ENCODE measurements around the gene MCF2L2. TPM values are rescaled to one million over a fixed set of nuclear protein-coding genes. Genes with fewer than 3 reads are reported as not detected.
"Not testable (repeated sequence)": the region's sequence is repeated elsewhere in the genome, so short reads cannot be mapped to it uniquely, and the experiment has no call there.

The MCF2L2 gene
- polyA plus RNA-seq, 1 donor = 2.4 TPM

GRCh38 chr3:183249006-183249718, 179.3 kb downstream of the MCF2L2 start:
- Histone ChIP-seq H3K27me3 (ENCODE audit: control insufficient read depth, insufficient read depth, low read length) (no peaks in the 10 kb centered on the region), H3K4me1 (ENCODE audit: control insufficient read depth, insufficient read depth, low read length) (peaks cover 30% of the 10 kb centered on the region), H3K4me3 (ENCODE audit: low read length) (no peak overlapping the region), H3K36me3 (ENCODE audit: control insufficient read depth, insufficient read depth, low read length) (no peaks in the 10 kb centered on the region), H3K27ac (ENCODE audit: low read length) (no peak overlapping the region), H3K9me3 (ENCODE audit: control insufficient read depth, low read depth, low read length) (no peaks in the 10 kb centered on the region)
- no CpG with 5 or more reads among the region's 6 CpGs for WGBS (ENCODE audit: insufficient coverage, low lambda C conversion rate)
- peak in 1 of 2 donors; percentile 10 for DNase-seq

- Histone ChIP-seq H3K9me3 (ENCODE audit: control insufficient read depth, low read depth, low read length) (peaks cover 12% of the 10 kb centered on the region), H3K4me1 (ENCODE audit: control insufficient read depth, insufficient read depth, low read length) (peaks cover 35% of the 10 kb centered on the region), H3K4me3 (ENCODE audit: low read length) (no peak overlapping the region), H3K27ac (ENCODE audit: low read length) (no peak overlapping the region), H3K27me3 (ENCODE audit: control insufficient read depth, insufficient read depth, low read length) (no peaks in the 10 kb centered on the region), H3K36me3 (ENCODE audit: control insufficient read depth, insufficient read depth, low read length) (no peaks in the 10 kb centered on the region)
- no CpG with 5 or more reads among the region's 6 CpGs for WGBS (ENCODE audit: insufficient coverage, low lambda C conversion rate)
- DNase-seq = no peak
Measured at GRCh38 chr3:183247011-183247589, 181.3 kb downstream of the MCF2L2 start.

- peak; percentile 85 to 96 for DNase-seq
- Histone ChIP-seq H3K36me3 (ENCODE audit: control insufficient read depth, insufficient read depth, low read length) (no peaks in the 10 kb centered on the region), H3K9me3 (ENCODE audit: control insufficient read depth, low read depth, low read length) (peaks cover 15% of the 10 kb centered on the region), H3K27ac (ENCODE audit: low read length) (peak overlapping the region; percentile 93), H3K4me3 (ENCODE audit: low read length) (no peak overlapping the region), H3K27me3 (ENCODE audit: control insufficient read depth, insufficient read depth, low read length) (no peaks in the 10 kb centered on the region), H3K4me1 (ENCODE audit: control insufficient read depth, insufficient read depth, low read length) (peaks cover 34% of the 10 kb centered on the region)
Measured at GRCh38 chr3:183244981-183245476, 183.4 kb downstream of the MCF2L2 start.

- no peaks in the 10 kb centered on the region for H3K36me3 ChIP-seq (ENCODE audit: control insufficient read depth, insufficient read depth, low read length)
- H3K9me3 ChIP-seq (ENCODE audit: control insufficient read depth, low read depth, low read length) = peaks cover 15% of the 10 kb centered on the region
- H3K27me3 ChIP-seq (ENCODE audit: control insufficient read depth, insufficient read depth, low read length) = no peaks in the 10 kb centered on the region
- WGBS (ENCODE audit: insufficient coverage, low lambda C conversion rate) = no CpG with 5 or more reads among the region's 2 CpGs
- no peak overlapping the region for H3K4me3 ChIP-seq (ENCODE audit: low read length)
- DNase-seq = peak; percentile 50 to 80
- H3K4me1 ChIP-seq (ENCODE audit: control insufficient read depth, insufficient read depth, low read length) = peaks cover 34% of the 10 kb centered on the region
- H3K27ac ChIP-seq (ENCODE audit: low read length) = peak overlapping the region; percentile 93
Measured at GRCh38 chr3:183244219-183244618, 184.2 kb downstream of the MCF2L2 start.

- no peak overlapping the region for H3K4me3 ChIP-seq (ENCODE audit: low read length)
- H3K4me1 ChIP-seq (ENCODE audit: control insufficient read depth, insufficient read depth, low read length) = peaks cover 34% of the 10 kb centered on the region
- no peaks in the 10 kb centered on the region for H3K27me3 ChIP-seq (ENCODE audit: control insufficient read depth, insufficient read depth, low read length)
- peak overlapping the region; percentile 93 for H3K27ac ChIP-seq (ENCODE audit: low read length)
- H3K36me3 ChIP-seq (ENCODE audit: control insufficient read depth, insufficient read depth, low read length) = no peaks in the 10 kb centered on the region
- peaks cover 15% of the 10 kb centered on the region for H3K9me3 ChIP-seq (ENCODE audit: control insufficient read depth, low read depth, low read length)
- WGBS (ENCODE audit: insufficient coverage, low lambda C conversion rate) = no CpG with 5 or more reads among the region's 1 CpG
- peak in 1 of 2 donors; percentile 16 for DNase-seq
Measured at GRCh38 chr3:183242431-183242830, 186.0 kb downstream of the MCF2L2 start.

GRCh38 chr3:183239046-183239445, 189.4 kb downstream of the MCF2L2 start:
- Histone ChIP-seq H3K4me1 (ENCODE audit: control insufficient read depth, insufficient read depth, low read length) (peaks cover 8% of the 10 kb centered on the region), H3K36me3 (ENCODE audit: control insufficient read depth, insufficient read depth, low read length) (no peaks in the 10 kb centered on the region), H3K27ac (ENCODE audit: low read length) (no peak overlapping the region), H3K27me3 (ENCODE audit: control insufficient read depth, insufficient read depth, low read length) (no peaks in the 10 kb centered on the region), H3K9me3 (ENCODE audit: control insufficient read depth, low read depth, low read length) (peaks cover 15% of the 10 kb centered on the region), H3K4me3 (ENCODE audit: low read length) (no peak overlapping the region)
- DNase-seq = no peak
- no CpG with 5 or more reads among the region's 5 CpGs for WGBS (ENCODE audit: insufficient coverage, low lambda C conversion rate)

GRCh38 chr3:183233966-183234365, 194.5 kb downstream of the MCF2L2 start:
- DNase-seq = peak in 1 of 2 donors; percentile 26
- H3K9me3 ChIP-seq (ENCODE audit: control insufficient read depth, low read depth, low read length) = no peaks in the 10 kb centered on the region
- H3K4me1 ChIP-seq (ENCODE audit: control insufficient read depth, insufficient read depth, low read length) = no peaks in the 10 kb centered on the region
- no peaks in the 10 kb centered on the region for H3K27me3 ChIP-seq (ENCODE audit: control insufficient read depth, insufficient read depth, low read length)
- H3K4me3 ChIP-seq (ENCODE audit: low read length) = no peak overlapping the region
- H3K27ac ChIP-seq (ENCODE audit: low read length) = no peak overlapping the region
- WGBS (ENCODE audit: insufficient coverage, low lambda C conversion rate) = 90% methylated on average over 2 of the region's 4 CpGs
- no peaks in the 10 kb centered on the region for H3K36me3 ChIP-seq (ENCODE audit: control insufficient read depth, insufficient read depth, low read length)

- Histone ChIP-seq H3K4me3 (ENCODE audit: low read length) (no peak overlapping the region), H3K4me1 (ENCODE audit: control insufficient read depth, insufficient read depth, low read length) (peaks cover 12% of the 10 kb centered on the region), H3K27me3 (ENCODE audit: control insufficient read depth, insufficient read depth, low read length) (no peaks in the 10 kb centered on the region), H3K9me3 (ENCODE audit: control insufficient read depth, low read depth, low read length) (no peaks in the 10 kb centered on the region), H3K36me3 (ENCODE audit: control insufficient read depth, insufficient read depth, low read length) (no peaks in the 10 kb centered on the region), H3K27ac (ENCODE audit: low read length) (no peak overlapping the region)
- DNase-seq = no peak
- WGBS (ENCODE audit: insufficient coverage, low lambda C conversion rate) = no CpG with 5 or more reads among the region's 3 CpGs
Measured at GRCh38 chr3:183230826-183231225, 197.6 kb downstream of the MCF2L2 start.

- not testable (repeated sequence) for H3K36me3 ChIP-seq (ENCODE audit: control insufficient read depth, insufficient read depth, low read length); H3K27ac ChIP-seq (ENCODE audit: low read length); H3K27me3 ChIP-seq (ENCODE audit: control insufficient read depth, insufficient read depth, low read length); DNase-seq; H3K9me3 ChIP-seq (ENCODE audit: control insufficient read depth, low read depth, low read length); H3K4me3 ChIP-seq (ENCODE audit: low read length)
- peaks cover 18% of the 10 kb centered on the region for H3K4me1 ChIP-seq (ENCODE audit: control insufficient read depth, insufficient read depth, low read length)
- WGBS (ENCODE audit: insufficient coverage, low lambda C conversion rate) = 93% methylated on average over 5 of the region's 8 CpGs
Measured at GRCh38 chr3:183230251-183230650, 198.2 kb downstream of the MCF2L2 start.

GRCh38 chr3:183229178-183229577, 199.2 kb downstream of the MCF2L2 start:
- DNase-seq = no peak
- Histone ChIP-seq H3K27me3 (ENCODE audit: control insufficient read depth, insufficient read depth, low read length) (no peaks in the 10 kb centered on the region), H3K4me1 (ENCODE audit: control insufficient read depth, insufficient read depth, low read length) (peaks cover 29% of the 10 kb centered on the region), H3K27ac (ENCODE audit: low read length) (no peak overlapping the region), H3K36me3 (ENCODE audit: control insufficient read depth, insufficient read depth, low read length) (no peaks in the 10 kb centered on the region), H3K4me3 (ENCODE audit: low read length) (no peak overlapping the region), H3K9me3 (ENCODE audit: control insufficient read depth, low read depth, low read length) (no peaks in the 10 kb centered on the region)
- WGBS (ENCODE audit: insufficient coverage, low lambda C conversion rate) = no CpG with 5 or more reads among the region's 1 CpG
